ENCODE measurements around the gene TYSND1.
"Not testable (repeated sequence)": the region's sequence is repeated elsewhere in the genome, so short reads cannot be mapped to it uniquely, and the experiment has no call there.

Gene TYSND1

GRCh38 chr10:70106958-70107791 lies 39.3 kb downstream of the TYSND1 start:
- DNase-seq, result no peak

- DNase-seq, result no peak
Observed at GRCh38 chr10:70101668-70102067, 44.8 kb downstream of the TYSND1 start.

DNA sequence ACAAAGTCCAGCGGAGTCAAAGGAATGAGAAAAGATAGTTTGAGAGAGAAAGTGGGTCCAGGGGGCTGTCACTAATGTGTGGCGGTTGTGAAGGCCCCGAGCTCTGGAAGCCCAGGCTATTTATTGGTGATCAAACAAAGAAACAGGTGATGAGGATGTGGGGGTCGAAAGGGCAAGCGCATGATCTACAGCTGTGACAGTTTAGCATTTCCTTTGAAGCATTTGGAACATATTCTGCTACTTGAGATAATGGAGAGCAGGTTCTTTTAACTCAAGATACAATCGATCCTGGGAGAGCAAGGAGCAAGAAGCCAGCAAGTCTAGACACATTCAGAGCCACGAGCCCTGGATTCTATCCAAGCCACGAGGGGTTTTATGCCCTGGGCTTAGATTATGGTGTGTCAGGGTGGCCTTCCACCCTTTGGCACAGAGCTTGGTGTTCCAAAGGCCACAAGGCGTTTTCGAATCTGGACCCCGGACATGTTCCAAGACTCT lies 45.4 kb downstream of the TYSND1 start:
- not testable (repeated sequence) for DNase-seq

GRCh38 chr10:70098271-70098670 lies 48.2 kb downstream of the TYSND1 start:
- DNase-seq, result no peak

- no peak for DNase-seq
Observed at GRCh38 chr10:70097459-70097858, 49.0 kb downstream of the TYSND1 start.

GRCh38 chr10:70096705-70097420 lies 49.6 kb downstream of the TYSND1 start:
- DNase-seq, result no peak

GRCh38 chr10:70096016-70096704 lies 50.3 kb downstream of the TYSND1 start:
- no peak for DNase-seq

- no peak for DNase-seq
Observed at GRCh38 chr10:70094250-70094649, 52.2 kb downstream of the TYSND1 start.

GRCh38 chr10:70093335-70093944 lies 53.1 kb downstream of the TYSND1 start:
- no peak for DNase-seq

DNA sequence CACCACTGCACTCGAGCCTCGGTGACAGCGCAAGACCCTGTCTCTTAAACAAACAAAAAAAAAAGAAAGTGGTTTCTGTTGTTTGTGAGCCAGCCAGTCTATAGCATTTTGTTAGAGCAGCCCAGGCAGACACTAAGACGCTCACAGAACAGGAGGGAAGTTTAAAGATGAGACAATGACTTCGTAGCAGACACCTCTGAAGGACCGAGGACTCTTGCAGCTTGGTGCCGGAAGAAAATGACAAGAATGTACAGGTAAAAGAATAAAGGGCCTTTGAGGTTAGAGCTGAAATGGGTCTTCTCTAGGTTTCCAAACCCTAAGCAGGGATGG lies 54.1 kb downstream of the TYSND1 start:
- DNase-seq, result no peak

DNA sequence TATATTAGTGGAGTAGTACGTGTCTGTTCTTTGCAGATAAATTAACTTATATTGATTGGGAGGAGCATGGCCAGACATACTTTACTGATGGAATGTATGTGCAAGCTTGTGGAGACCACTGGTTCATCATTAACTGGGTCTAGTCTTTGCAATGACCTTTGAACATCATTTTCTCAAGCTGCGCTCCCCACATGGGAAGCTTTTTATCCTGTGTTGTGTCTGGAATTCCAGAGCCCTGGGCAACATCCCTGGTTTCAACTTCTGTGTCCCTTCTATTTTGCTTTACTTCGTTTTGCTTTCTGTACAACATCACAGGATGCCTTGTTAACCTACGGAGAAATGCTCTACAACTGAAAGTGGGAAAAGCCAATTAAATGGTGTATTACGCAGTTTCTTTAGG lies 55.5 kb downstream of the TYSND1 start:
- DNase-seq, result no peak

DNA sequence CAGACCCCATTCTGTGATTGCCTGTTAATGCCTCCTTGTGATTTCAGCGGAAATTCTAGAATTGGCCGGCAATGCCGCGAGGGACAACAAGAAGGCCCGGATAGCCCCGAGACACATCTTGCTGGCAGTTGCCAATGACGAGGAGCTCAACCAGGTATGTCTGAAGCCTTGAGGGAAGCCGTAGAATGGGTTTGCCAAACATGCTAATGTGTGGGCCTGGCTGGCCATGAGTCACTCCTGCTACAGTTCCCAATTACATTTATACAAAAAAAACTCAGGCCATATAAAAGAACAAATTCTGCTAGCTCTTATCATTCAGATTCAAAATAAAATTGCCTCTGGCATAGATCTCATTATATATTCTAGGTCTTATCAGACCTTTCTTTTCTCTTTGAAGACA lies 56.5 kb downstream of the TYSND1 start:
- no peak for DNase-seq

GRCh38 chr10:70088308-70088698 lies 58.2 kb downstream of the TYSND1 start:
- DNase-seq, result no peak

Data from DMS153 (cell line).